H1 (cell line): ENCODE results near the gene EVA1C. TPM values are rescaled to one million over a fixed set of nuclear protein-coding genes. Genes with fewer than 3 reads are reported as not detected.

ENCODE experiments used
- BRCA1 ChIP-seq: IDR thresholded peaks from 2 replicates; pipeline ENCODE4 v1.6.1; 2012; ENCODE audit warnings: low read depth, low read length, improper control_type of control experiment
- CHD1 ChIP-seq: IDR thresholded peaks from 2 replicates; pipeline ENCODE4 v1.6.1; 2012; ENCODE audit warnings: low read depth, low read length, improper control_type of control experiment
- CHD7 ChIP-seq: fragments of 300-600 bp; sonication (generic); IDR thresholded peaks from 2 replicates; pipeline ENCODE4 v1.7.1; 2012; ENCODE audit warnings: low read length, moderate library complexity, mild to moderate bottlenecking, inconsistent platforms; ENCODE audit not compliant: insufficient replicate concordance
- FOSL1 ChIP-seq: IDR thresholded peaks from 2 replicates; pipeline ENCODE4 v1.6.1; 2011; ENCODE audit warnings: mild to moderate bottlenecking, low read depth, low read length, moderate library complexity; ENCODE audit not compliant: insufficient read depth
- TBP ChIP-seq: IDR thresholded peaks from 2 replicates; pipeline ENCODE4 v1.6.1; 2011; ENCODE audit warnings: low read depth, low read length, improper control_type of control experiment
- polyA plus RNA-seq, 7 experiments: library from polyadenylated mRNA; depleted of rRNA in 3 of 7; stranded (reverse) in 5 of 7; unstranded in 2 of 7; fragments of >200 nt in 5 of 7; fragments of 200-250 nt in 2 of 7; gene quantifications; 1 replicate in 5 of 7; 2 replicates in 1 of 7; 4 replicates in 1 of 7; pipeline versions ENCODE4 v1.2.1 to v1.2.3, GENCODE V29; 2011 to 2013; ENCODE audit warnings: missing spikeins in 2 of 7, mixed read lengths in 2 of 7
- total RNA-seq: library from RNA; stranded (reverse); fragmentation: NEBNext Ultra II Directional; extraction: Animal tissue kit (Norgen Biotek cat#: 25700); gene quantifications from 2 replicates; pipeline ENCODE4 v1.2.1, GENCODE V29; 2021

The EVA1C gene
- total and polyA plus RNA-seq, 2 of the 8 experiments (the other 6 are each of a cell fraction or from before 2014, with no cell fraction given) = 2.6 to 3.6 TPM

- no peak for TF ChIP-seq CHD7
- no peak for TF ChIP-seq TBP
- no peak for TF ChIP-seq CHD1
- TF ChIP-seq FOSL1 = no peak
- no peak for TF ChIP-seq BRCA1
Observed at GRCh38 chr21:32516756-32517649, 104.5 kb downstream of the EVA1C start (continued).
